ENCODE results near the gene PIGM.

The PIGM gene

GRCh38 chr1:160004001-160004400 is 27.8 kb downstream of the PIGM start:
- in situ Hi-C loops (cut with HindIII; ENCODE audit: low pct_ligation_motif_present, low pct_unique_long_range_greater_than_20kb, low sequenced_read_pairs), result loop anchor here (10.0 kb wide), 1 partner anchor 69 kb away; no protein-coding TSS in a partner anchor
- DNase-seq, result no peak

DNA sequence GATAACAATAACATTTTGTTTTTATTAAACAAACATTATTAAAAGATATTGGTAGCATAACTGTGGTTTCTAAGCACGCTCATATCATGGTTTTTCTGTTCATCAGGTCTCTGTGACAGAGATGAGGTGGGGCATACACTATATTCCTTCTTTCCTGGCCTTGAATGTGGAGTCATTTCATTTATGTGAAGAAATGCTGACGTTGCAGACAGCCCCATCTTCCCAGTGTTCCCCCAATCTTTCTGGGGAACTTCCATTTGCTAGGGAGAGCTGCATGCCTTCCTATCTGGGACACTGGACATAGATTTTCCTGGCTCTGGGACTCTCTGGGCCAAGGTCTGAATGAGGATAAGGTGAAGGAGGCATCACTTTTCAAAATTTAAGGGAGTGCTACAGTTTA is 30.4 kb downstream of the PIGM start:
- in situ Hi-C loops (cut with HindIII; ENCODE audit: low pct_ligation_motif_present, low pct_unique_long_range_greater_than_20kb, low sequenced_read_pairs), result loop anchor here (10.0 kb wide), 1 partner anchor 67 kb away; no protein-coding TSS in a partner anchor
- DNase-seq, result no peak

DNA sequence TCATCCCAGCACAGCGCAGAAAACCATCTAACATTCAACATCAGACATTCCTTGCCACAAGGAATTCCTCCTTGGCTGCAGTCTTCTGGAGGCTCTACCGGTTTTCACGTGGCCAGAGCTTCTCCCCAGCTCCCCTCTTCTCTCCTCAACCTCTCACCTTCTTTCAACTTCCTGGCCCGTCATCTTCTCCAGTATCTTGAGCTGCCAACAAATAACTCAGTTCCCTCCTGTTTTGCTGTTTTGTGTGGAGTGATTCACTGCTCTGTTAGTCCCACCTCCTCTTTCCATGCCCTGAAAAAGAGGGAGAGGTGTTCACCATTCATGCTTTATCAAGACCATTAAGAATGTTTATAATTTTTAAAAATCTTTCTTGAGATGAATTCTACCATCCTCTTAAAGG is 32.6 kb downstream of the PIGM start:
- in situ Hi-C loops (cut with HindIII; ENCODE audit: low pct_ligation_motif_present, low pct_unique_long_range_greater_than_20kb, low sequenced_read_pairs), result no loop called here
- DNase-seq, result no peak

GRCh38 chr1:159996653-159997052 is 35.1 kb downstream of the PIGM start:
- in situ Hi-C loops (cut with HindIII; ENCODE audit: low pct_ligation_motif_present, low pct_unique_long_range_greater_than_20kb, low sequenced_read_pairs), result no loop called here
- peak; percentile 94 for DNase-seq

GRCh38 chr1:159994896-159995295 is 36.9 kb downstream of the PIGM start:
- in situ Hi-C loops (cut with HindIII; ENCODE audit: low pct_ligation_motif_present, low pct_unique_long_range_greater_than_20kb, low sequenced_read_pairs), result no loop called here
- DNase-seq, result no peak

DNA sequence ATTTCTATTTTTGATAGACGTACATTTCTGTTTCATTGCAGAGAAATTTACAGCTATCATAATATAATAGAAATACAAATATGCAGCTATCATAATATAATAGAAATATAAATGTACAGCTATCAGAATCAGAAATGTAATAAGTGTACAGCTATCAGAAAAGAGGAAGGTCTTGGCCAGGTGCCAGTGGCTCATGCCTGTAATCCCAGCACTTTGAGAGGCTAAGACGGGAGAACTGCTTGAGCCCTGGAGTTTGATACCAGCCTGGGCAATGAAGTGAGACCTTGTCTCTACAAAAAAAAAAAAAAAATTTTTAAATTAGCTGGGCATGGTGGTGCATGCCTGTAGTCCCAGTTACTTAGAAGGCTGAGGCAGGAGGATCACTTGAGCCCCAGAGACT is 37.9 kb downstream of the PIGM start:
- in situ Hi-C loops (cut with HindIII; ENCODE audit: low pct_ligation_motif_present, low pct_unique_long_range_greater_than_20kb, low sequenced_read_pairs), result no loop called here

DNA sequence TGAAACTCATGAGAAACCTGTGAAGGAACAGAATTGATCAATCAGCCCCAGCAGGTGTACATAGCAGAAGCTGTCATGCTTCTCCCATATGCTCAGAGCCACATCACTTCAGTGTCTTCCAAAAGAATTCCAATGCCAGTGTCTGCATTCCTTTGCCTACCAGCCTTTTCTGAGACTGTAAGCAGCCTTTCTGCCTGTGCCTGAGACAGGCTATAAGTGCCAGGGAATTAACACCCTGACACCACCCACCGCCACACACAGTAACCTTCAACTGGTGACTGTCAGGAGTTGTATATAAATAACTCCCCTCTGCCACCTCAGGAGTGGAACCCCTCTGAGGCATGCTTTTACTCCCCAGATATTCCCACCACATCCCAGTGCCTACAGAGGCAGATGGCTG is 39.6 kb downstream of the PIGM start:
- in situ Hi-C loops (cut with HindIII; ENCODE audit: low pct_ligation_motif_present, low pct_unique_long_range_greater_than_20kb, low sequenced_read_pairs), result no loop called here
- peak; percentile 41 for DNase-seq

More for the DNA sequence above, 37.9 kb downstream of the PIGM start:
- DNase-seq, result peak; percentile 14

DNA sequence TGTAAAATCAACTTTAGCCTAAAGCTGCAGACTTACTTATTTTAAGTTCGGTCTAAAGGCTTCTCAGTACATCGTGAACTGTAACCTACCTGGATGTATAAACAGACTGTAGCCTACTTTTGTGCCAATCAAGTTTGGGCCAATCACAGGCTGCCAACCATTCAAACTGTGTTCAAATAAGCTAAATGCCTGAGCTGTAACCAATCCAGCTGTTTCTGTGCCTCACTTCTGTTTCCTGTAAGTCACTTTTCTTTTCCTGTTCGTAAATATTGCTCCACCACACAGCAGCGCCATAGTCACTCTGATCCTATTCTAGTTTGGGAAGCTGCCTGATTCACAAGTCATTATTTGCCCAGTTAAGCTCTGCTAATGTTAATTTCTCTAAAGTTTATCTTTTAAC is 40.3 kb downstream of the PIGM start:
- in situ Hi-C loops (cut with HindIII; ENCODE audit: low pct_ligation_motif_present, low pct_unique_long_range_greater_than_20kb, low sequenced_read_pairs), result no loop called here

GRCh38 chr1:159990005-159990404 is 41.8 kb downstream of the PIGM start:
- DNase-seq, result peak; percentile 44
- in situ Hi-C loops (cut with HindIII; ENCODE audit: low pct_ligation_motif_present, low pct_unique_long_range_greater_than_20kb, low sequenced_read_pairs), result no loop called here

More for the DNA sequence above, 40.3 kb downstream of the PIGM start:
- DNase-seq, result no peak

GRCh38 chr1:159989581-159989980 is 42.2 kb downstream of the PIGM start:
- DNase-seq, result no peak
- in situ Hi-C loops (cut with HindIII; ENCODE audit: low pct_ligation_motif_present, low pct_unique_long_range_greater_than_20kb, low sequenced_read_pairs), result no loop called here

DNA sequence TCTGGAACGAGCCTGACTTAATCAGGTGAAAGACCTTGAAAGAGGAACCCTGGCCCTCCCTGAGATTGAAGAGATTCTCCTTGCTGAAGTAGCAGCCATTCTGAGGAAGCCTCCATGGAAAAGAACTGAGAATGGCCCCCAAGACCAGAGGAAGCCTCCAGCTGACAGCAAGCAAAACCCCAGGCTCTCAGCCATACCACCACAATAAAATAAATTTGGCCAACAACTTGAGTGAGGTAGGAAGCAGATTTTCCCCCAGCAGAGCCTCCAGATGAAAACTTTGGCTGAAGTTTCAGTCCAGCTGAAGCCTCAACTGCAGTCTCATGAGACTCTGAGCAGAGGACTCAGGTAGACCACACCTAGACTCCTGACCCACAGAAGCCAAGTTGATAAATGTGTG is 43.8 kb downstream of the PIGM start:
- DNase-seq, result no peak
- in situ Hi-C loops (cut with HindIII; ENCODE audit: low pct_ligation_motif_present, low pct_unique_long_range_greater_than_20kb, low sequenced_read_pairs), result no loop called here

DNA sequence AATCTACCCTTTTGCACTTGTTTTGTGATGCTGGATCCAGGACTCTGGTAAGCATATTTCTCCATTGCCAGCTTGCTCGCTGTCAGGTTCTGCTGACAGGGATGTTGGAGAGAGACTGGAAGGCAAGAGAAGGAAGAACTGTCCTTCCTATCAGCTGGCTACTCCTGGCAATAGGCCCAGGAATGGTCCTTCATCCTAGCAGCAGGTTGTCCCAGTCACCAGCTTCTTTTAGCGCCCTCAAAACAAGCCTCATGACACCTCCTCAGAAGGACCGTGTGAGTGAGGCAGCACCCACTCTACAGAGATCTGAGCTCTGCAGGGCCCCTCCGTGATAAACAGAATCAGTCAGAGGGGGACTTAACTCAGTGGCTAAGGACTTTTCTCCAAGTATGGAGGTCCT is 44.6 kb downstream of the PIGM start:
- DNase-seq, result no peak

DNA sequence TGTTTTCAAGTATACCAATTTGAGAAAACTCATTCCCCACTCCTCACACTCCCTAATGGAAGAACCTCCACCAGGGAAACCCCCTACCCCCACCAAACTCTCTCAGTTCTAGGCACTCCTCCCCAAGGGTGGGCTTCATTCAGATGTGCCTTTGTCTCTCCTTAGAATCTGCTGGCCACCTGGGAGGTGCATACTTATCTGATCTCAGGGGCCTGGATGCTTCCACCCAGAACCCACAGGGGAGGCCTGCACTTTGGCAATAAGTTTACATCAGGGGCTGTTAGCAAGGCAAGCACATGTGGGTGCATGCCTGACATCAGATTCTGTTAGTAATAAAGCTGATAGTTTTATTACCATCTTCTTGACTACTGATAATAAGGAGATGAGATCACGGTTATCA is 45.3 kb downstream of the PIGM start:
- in situ Hi-C loops (cut with HindIII; ENCODE audit: low pct_ligation_motif_present, low pct_unique_long_range_greater_than_20kb, low sequenced_read_pairs), result no loop called here
- DNase-seq, result no peak

More for the DNA sequence above, 44.6 kb downstream of the PIGM start:
- in situ Hi-C loops (cut with HindIII; ENCODE audit: low pct_ligation_motif_present, low pct_unique_long_range_greater_than_20kb, low sequenced_read_pairs), result no loop called here

GRCh38 chr1:159986093-159986492 is 45.7 kb downstream of the PIGM start:
- no peak for DNase-seq
- in situ Hi-C loops (cut with HindIII; ENCODE audit: low pct_ligation_motif_present, low pct_unique_long_range_greater_than_20kb, low sequenced_read_pairs), result no loop called here

GRCh38 chr1:159985473-159985872 is 46.3 kb downstream of the PIGM start:
- DNase-seq, result no peak
- in situ Hi-C loops (cut with HindIII; ENCODE audit: low pct_ligation_motif_present, low pct_unique_long_range_greater_than_20kb, low sequenced_read_pairs), result no loop called here

- in situ Hi-C loops (cut with HindIII; ENCODE audit: low pct_ligation_motif_present, low pct_unique_long_range_greater_than_20kb, low sequenced_read_pairs), result no loop called here
- no peak for DNase-seq
Measured at GRCh38 chr1:159983681-159984080, 48.1 kb downstream of the PIGM start.

- no peak for DNase-seq
- in situ Hi-C loops (cut with HindIII; ENCODE audit: low pct_ligation_motif_present, low pct_unique_long_range_greater_than_20kb, low sequenced_read_pairs), result no loop called here
Measured at GRCh38 chr1:159982280-159982679, 49.5 kb downstream of the PIGM start.

DNA sequence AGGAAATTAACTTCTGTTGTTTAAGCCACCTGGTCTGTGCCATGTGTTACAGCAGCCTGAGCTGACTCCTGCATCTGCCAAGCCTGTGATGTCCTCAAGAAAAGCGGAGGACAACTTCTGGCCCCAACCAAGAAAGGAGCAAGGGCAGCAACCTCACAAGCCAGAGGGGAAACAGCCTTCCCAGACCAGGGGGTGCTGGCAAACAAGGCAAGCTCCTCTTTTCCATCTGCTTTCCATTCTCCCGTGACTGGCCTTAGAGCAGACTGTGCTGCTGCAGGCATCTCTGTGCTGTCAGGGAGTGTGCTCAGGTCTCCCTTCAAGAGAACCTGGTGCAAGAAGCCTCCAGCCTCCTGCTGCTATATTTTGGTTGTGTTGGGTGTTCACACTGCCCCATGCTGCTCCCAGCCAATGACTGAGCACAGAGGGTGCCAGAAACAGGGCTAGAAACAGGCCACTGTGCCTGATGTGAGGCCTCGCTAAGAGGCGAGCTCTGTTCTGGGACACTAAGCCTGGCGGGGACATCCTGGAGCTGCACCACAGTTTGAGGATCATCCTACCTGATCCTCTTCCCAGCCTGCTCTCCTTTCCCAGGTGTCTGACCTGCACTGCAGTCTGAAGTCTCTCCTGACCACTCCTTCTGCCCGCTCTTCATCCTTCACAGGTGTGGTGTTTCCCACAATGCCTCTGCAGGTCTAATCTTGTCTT is 50.3 kb downstream of the PIGM start:
- no peak for DNase-seq
- in situ Hi-C loops (cut with HindIII; ENCODE audit: low pct_ligation_motif_present, low pct_unique_long_range_greater_than_20kb, low sequenced_read_pairs), result no loop called here

DNA sequence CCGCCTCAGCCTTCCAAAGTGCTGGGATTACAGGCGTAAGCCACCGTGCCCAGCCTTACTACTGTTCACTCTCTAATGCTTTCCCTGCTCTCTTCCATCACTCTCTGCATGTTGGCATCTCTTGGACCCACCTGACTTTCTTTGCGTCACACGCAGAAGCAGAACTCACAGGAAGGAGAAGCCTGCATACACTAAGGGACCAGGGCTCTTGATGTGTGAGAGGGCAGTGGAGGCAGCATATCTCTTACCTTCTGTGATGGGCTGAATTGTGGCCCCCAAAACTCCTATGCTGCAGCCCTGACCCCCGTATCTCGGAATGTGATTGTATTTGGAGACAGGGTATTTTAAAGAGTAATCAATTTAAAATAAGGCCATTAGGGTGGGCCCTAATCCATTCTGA is 51.0 kb downstream of the PIGM start:
- DNase-seq, result no peak
- in situ Hi-C loops (cut with HindIII; ENCODE audit: low pct_ligation_motif_present, low pct_unique_long_range_greater_than_20kb, low sequenced_read_pairs), result no loop called here

- no peak for DNase-seq
- in situ Hi-C loops (cut with HindIII; ENCODE audit: low pct_ligation_motif_present, low pct_unique_long_range_greater_than_20kb, low sequenced_read_pairs), result no loop called here
Measured at GRCh38 chr1:159980076-159980475, 51.7 kb downstream of the PIGM start.

DNA sequence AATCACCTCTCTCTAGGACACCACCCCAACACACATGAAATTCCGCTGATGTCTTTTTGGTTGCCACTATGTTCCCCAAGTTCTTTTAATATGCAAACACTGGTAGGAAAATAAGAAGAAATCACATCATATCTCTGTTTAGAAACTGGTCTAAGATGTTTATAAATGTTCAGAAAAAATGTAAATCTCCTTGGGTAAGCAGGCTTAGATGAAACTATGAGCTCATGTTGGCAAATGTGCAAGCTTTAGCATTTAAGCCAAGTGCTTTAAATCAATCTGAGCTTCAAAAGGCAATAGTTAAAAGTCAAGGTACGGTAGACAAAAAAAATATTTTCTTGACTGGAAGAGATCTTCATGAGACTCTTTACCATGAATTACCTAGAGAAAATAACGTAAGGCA is 52.5 kb downstream of the PIGM start:
- no peak for DNase-seq
- in situ Hi-C loops (cut with HindIII; ENCODE audit: low pct_ligation_motif_present, low pct_unique_long_range_greater_than_20kb, low sequenced_read_pairs), result no loop called here
